Mammary epithelial cell (primary cell): ENCODE measurements around the gene HESX1.

Source experiments
- CTCF ChIP-seq, 2 donors: IDR thresholded peaks in 1 of 2; conservative IDR thresholded peaks in 1 of 2; 2 replicates each; pipeline ENCODE4 v1.5.1; 2011 to 2012; ENCODE audit warnings: inconsistent platforms in 2 of 2, low read length in 2 of 2, mild to moderate bottlenecking in 2 of 2, control low read depth in 1 of 2, low read depth in 1 of 2; ENCODE audit not compliant: insufficient read depth in 1 of 2; ENCODE audit errors: extremely low read depth in 1 of 2
- EZH2 ChIP-seq: IDR thresholded peaks from 2 replicates; pipeline ENCODE4 v1.6.1; 2012; ENCODE audit warnings: low read length, inconsistent platforms, borderline replicate concordance

GRCh38 chr3:57234613-57235575, 35.1 kb upstream of the HESX1 start:
- TF ChIP-seq CTCF (conservative IDR thresholded peaks at IDR 0.05 in 1 of 2, IDR thresholded peaks at IDR 0.05 in 1 of 2; ENCODE audit: extremely low read depth in 1 of 2, insufficient read depth in 1 of 2, low read depth in 1 of 2, low read length in 2 of 2): no peak
- no peak for TF ChIP-seq EZH2
